GM19467 (cell line): ENCODE measurements around the gene SPRYD7.
"Not testable (repeated sequence)": the region's sequence is repeated elsewhere in the genome, so short reads cannot be mapped to it uniquely, and the experiment has no call there.

Source experiments
- ATAC-seq: cut with Tn5 transposase; IDR thresholded peaks from one replicate; pipeline ENCODE4 v1.9.1; 2021; ENCODE audit warnings: mild to moderate bottlenecking, moderate library complexity; ENCODE audit not compliant: unreplicated experiment

The SPRYD7 gene

GRCh38 chr13:49933511-49933910, 2.6 kb downstream of the SPRYD7 start:
- ATAC-seq = no peak

GRCh38 chr13:49932868-49933267, 3.3 kb downstream of the SPRYD7 start:
- no peak for ATAC-seq

GRCh38 chr13:49932066-49932465, 4.1 kb downstream of the SPRYD7 start:
- no peak for ATAC-seq

- no peak for ATAC-seq
Observed at GRCh38 chr13:49927755-49928154, 8.4 kb downstream of the SPRYD7 start.

GRCh38 chr13:49925881-49926418, 10.2 kb downstream of the SPRYD7 start:
- no peak for ATAC-seq

GRCh38 chr13:49922301-49922700, 13.8 kb downstream of the SPRYD7 start:
- ATAC-seq = no peak

- ATAC-seq = not testable (repeated sequence)
Observed at GRCh38 chr13:49920969-49921368, 15.2 kb downstream of the SPRYD7 start.

- ATAC-seq = not testable (repeated sequence)
Observed at GRCh38 chr13:49918106-49918505, 18.0 kb downstream of the SPRYD7 start.

- no peak for ATAC-seq
Observed at GRCh38 chr13:49914947-49915346, 21.2 kb downstream of the SPRYD7 start.

- no peak for ATAC-seq
Observed at GRCh38 chr13:49908637-49909036, 27.5 kb downstream of the SPRYD7 start.

GRCh38 chr13:49904729-49905456, 31.2 kb downstream of the SPRYD7 start:
- no peak for ATAC-seq

GRCh38 chr13:49898792-49899191, 37.3 kb downstream of the SPRYD7 start:
- ATAC-seq = no peak

- ATAC-seq = no peak
Observed at GRCh38 chr13:49897713-49898112, 38.4 kb downstream of the SPRYD7 start.

GRCh38 chr13:49895826-49896225, 40.3 kb downstream of the SPRYD7 start:
- ATAC-seq = no peak

- ATAC-seq = no peak
Observed at GRCh38 chr13:49893591-49893990, 42.5 kb downstream of the SPRYD7 start.

- ATAC-seq = no peak
Observed at GRCh38 chr13:49890376-49890775, 45.8 kb downstream of the SPRYD7 start.

GRCh38 chr13:49878682-49879081, 57.5 kb downstream of the SPRYD7 start:
- no peak for ATAC-seq

GRCh38 chr13:49877629-49878218, 58.4 kb downstream of the SPRYD7 start:
- no peak for ATAC-seq

GRCh38 chr13:49874430-49874829, 61.7 kb downstream of the SPRYD7 start:
- no peak for ATAC-seq

- ATAC-seq = no peak
Observed at GRCh38 chr13:49869519-49869918, 66.6 kb downstream of the SPRYD7 start.

GRCh38 chr13:49867834-49868233, 68.3 kb downstream of the SPRYD7 start:
- no peak for ATAC-seq

- no peak for ATAC-seq
Observed at GRCh38 chr13:49865218-49865617, 70.9 kb downstream of the SPRYD7 start.
